Hepatocyte (in vitro differentiated cells): Measurements from ENCODE around the gene NTN4. TPM values are rescaled to one million over a fixed set of nuclear protein-coding genes. Genes with fewer than 3 reads are reported as not detected.
"Not testable (repeated sequence)": the region's sequence is repeated elsewhere in the genome, so short reads cannot be mapped to it uniquely, and the experiment has no call there.

ENCODE experiments used
- DNase-seq: peaks from one replicate; pipeline ENCODE4 v3.0.0-alpha.2; 2016; ENCODE audit warnings: low spot score
- H2AFZ ChIP-seq: fragments of 200-600 bp; sonication (generic); 2 replicates; pipeline ENCODE4 v1.6.0; 2016; ENCODE audit warnings: antibody characterized with exemption, mild to moderate bottlenecking
- H3K27ac ChIP-seq: fragments of 200-600 bp; sonication (generic); 2 replicates; pipeline ENCODE4 v1.5.1; 2016; ENCODE audit warnings: mild to moderate bottlenecking
- H3K27me3 ChIP-seq: fragments of 200-600 bp; sonication (generic); 2 replicates; pipeline ENCODE4 v1.6.1; 2016
- H3K36me3 ChIP-seq: fragments of 200-600 bp; sonication (generic); replicated peaks from 2 replicates; pipeline ENCODE4 v1.5.1; 2016; ENCODE audit warnings: low read depth; ENCODE audit not compliant: insufficient read depth
- H3K4me1 ChIP-seq: fragments of 200-600 bp; sonication (generic); 2 replicates; pipeline ENCODE4 v1.5.1; 2016; ENCODE audit warnings: mild to moderate bottlenecking, moderate library complexity; ENCODE audit not compliant: insufficient read depth
- H3K4me2 ChIP-seq: fragments of 200-600 bp; sonication (generic); 2 replicates; pipeline ENCODE4 v1.6.0; 2016
- H3K4me3 ChIP-seq: fragments of 200-600 bp; sonication (generic); 2 replicates; pipeline ENCODE4 v1.5.1; 2016; ENCODE audit warnings: mild to moderate bottlenecking
- H3K79me2 ChIP-seq: fragments of 200-600 bp; sonication (generic); 2 replicates; pipeline ENCODE4 v1.6.0; 2017; ENCODE audit warnings: mild to moderate bottlenecking
- H3K9me2 ChIP-seq: fragments of 200-600 bp; sonication (generic); replicated peaks from 2 replicates; pipeline ENCODE4 v1.6.0; 2017; ENCODE audit warnings: mild to moderate bottlenecking; ENCODE audit not compliant: insufficient read depth
- H3K9me3 ChIP-seq: fragments of 200-600 bp; sonication (generic); 2 replicates; pipeline ENCODE4 v1.5.1; 2016; ENCODE audit warnings: low read depth, mild to moderate bottlenecking
- H4K20me1 ChIP-seq: fragments of 200-600 bp; sonication (generic); 2 replicates; pipeline ENCODE4 v1.6.0; 2016; ENCODE audit warnings: mild to moderate bottlenecking; ENCODE audit not compliant: insufficient read depth, poor library complexity, severe bottlenecking
- CTCF ChIP-seq: fragments of 200-600 bp; sonication (generic); IDR thresholded peaks from 2 replicates; pipeline ENCODE4 v1.5.1; 2016; ENCODE audit warnings: antibody characterized with exemption, mild to moderate bottlenecking; ENCODE audit not compliant: poor library complexity
- EZH2 ChIP-seq: fragments of 200-600 bp; sonication (generic); IDR thresholded peaks from 2 replicates; pipeline ENCODE4 v1.6.1; 2016; ENCODE audit warnings: antibody characterized with exemption, mild to moderate bottlenecking, borderline replicate concordance
- EZH2phosphoT487 ChIP-seq: fragments of 200-600 bp; sonication (generic); IDR thresholded peaks from one replicate; pipeline ENCODE4 v1.6.1; 2018; ENCODE audit warnings: antibody characterized with exemption, mild to moderate bottlenecking, low read depth, moderate library complexity; ENCODE audit not compliant: unreplicated experiment, severe bottlenecking
- WGBS: methylation state at CpG from one replicate; pipeline ENCODE4 v1.1.6; 2016; ENCODE audit warnings: low lambda C conversion rate; ENCODE audit errors: missing lambda C conversion rate; 5-methylcytosine and 5-hydroxymethylcytosine counted together
- polyA plus RNA-seq: library from polyadenylated mRNA; unstranded; fragments of >200 nt; fragmentation: Nextera tagmentation; extraction: Ambion mirVana; gene quantifications from 2 replicates; pipeline ENCODE4 v1.2.1, GENCODE V29; 2016
- total RNA-seq: library from RNA; depleted of rRNA; stranded (reverse); fragments of >200 nt; gene quantifications from 2 replicates; pipeline ENCODE4 v1.2.3, GENCODE V29; 2014

NTN4 gene
- total and polyA plus RNA-seq, 2 experiments from 2014 or later = 20.2 to 37.0 TPM

DNA sequence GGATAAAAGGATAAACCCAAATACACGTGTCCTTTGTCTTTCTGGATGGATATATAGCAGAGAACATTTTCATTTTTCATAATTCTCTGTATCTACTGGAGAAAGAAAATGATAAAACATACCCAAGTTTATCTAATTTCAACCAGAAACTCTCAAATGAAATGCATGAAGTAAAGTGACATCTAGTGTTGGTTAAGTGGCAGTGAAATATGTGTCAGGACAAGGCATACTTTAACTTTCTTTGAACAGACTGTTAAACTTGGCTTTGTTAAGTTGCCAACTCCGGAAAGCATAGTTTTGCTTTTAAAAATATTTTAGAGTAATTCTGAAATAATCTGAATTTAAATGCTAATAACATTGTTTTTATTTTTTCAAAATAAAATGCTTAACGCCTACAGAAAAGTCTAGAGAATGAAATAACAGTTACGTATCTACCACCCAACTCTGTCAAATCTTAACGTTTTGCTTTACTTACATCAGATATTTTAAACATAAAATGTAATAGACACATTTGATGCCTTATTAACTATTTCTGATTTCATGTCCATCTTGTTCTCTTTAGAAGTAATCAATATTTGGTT lies 25.2 kb upstream of the NTN4 start:
- Histone ChIP-seq H3K9me2 (no peaks in the 10 kb centered on the region), H3K27ac (no peak overlapping the region), H3K9me3 (no peaks in the 10 kb centered on the region), H4K20me1 (no peaks in the 10 kb centered on the region), H2AFZ (no peak overlapping the region), H3K79me2 (no peaks in the 10 kb centered on the region), H3K4me2 (no peak overlapping the region), H3K4me3 (no peak overlapping the region), H3K4me1 (no peaks in the 10 kb centered on the region), H3K27me3 (no peaks in the 10 kb centered on the region), H3K36me3 (no peaks in the 10 kb centered on the region)
- TF ChIP-seq CTCF (peak; percentile 86), EZH2phosphoT487 (no peak), EZH2 (no peak)
- 64% methylated on average over 5 of the region's 5 CpGs for WGBS
- DNase-seq = peak; percentile 26

DNA sequence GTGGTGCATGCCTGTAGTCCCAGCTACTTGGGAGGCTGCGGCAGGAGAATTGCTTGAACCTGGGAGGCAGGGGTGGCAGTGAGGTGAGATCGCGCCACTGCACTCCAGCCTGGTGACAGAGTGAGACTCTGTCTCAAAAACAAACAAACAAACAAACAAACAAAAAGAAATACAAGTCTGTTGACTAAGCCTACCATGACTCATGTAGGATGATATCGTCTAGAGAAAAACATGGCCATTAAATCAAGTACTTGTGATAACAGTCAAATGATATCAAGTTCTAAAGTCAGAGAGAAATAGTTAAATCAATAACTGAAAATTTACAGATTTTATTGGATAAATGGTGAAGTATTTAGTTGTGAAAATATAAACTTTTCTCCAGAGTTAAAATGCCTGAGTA lies 21.6 kb upstream of the NTN4 start:
- H4K20me1 ChIP-seq, H3K4me3 ChIP-seq, DNase-seq, H3K27ac ChIP-seq, H3K27me3 ChIP-seq, H3K79me2 ChIP-seq, H3K4me1 ChIP-seq, H3K9me2 ChIP-seq, H3K4me2 ChIP-seq, H3K36me3 ChIP-seq, H2AFZ ChIP-seq, H3K9me3 ChIP-seq: not testable (repeated sequence)
- WGBS = 89% methylated on average over 4 of the region's 4 CpGs

DNA sequence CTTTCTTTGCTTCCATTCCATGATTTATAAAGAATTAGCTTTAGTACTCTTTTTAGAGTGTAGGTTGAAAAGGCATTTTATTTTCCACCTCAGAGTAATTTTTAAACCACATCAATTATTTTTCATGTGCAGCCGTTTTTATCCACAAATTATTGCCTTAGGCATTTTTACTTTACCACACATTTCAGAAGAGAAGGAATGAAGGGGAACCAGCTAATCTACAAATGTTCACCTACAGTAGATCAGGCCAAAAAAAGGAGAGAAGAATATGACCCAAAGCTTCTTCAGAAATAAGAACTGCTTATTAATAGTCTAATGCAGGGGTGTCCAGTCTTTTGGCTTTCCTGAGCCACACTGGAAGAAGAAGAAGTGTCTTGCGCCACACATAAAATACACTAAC lies 19.8 kb upstream of the NTN4 start:
- no peaks in the 10 kb centered on the region for H3K36me3 ChIP-seq
- WGBS = 84% methylated on average over 2 of the region's 2 CpGs
- H3K4me1 ChIP-seq = peaks cover 4% of the 10 kb centered on the region
- H3K4me3 ChIP-seq = no peak overlapping the region
- H3K79me2 ChIP-seq = no peaks in the 10 kb centered on the region
- TF ChIP-seq EZH2 (no peak), CTCF (no peak), EZH2phosphoT487 (no peak)
- no peak overlapping the region for H3K27ac ChIP-seq
- H3K27me3 ChIP-seq = no peaks in the 10 kb centered on the region
- no peak for DNase-seq
- no peak overlapping the region for H3K4me2 ChIP-seq
- no peaks in the 10 kb centered on the region for H3K9me2 ChIP-seq
- H3K9me3 ChIP-seq = no peaks in the 10 kb centered on the region
- H4K20me1 ChIP-seq = no peaks in the 10 kb centered on the region
- no peak overlapping the region for H2AFZ ChIP-seq

GRCh38 chr12:95809000-95809680 lies 18.6 kb upstream of the NTN4 start:
- H3K27ac ChIP-seq = no peak overlapping the region
- no peaks in the 10 kb centered on the region for H3K36me3 ChIP-seq
- no peaks in the 10 kb centered on the region for H3K27me3 ChIP-seq
- no peaks in the 10 kb centered on the region for H4K20me1 ChIP-seq
- no peak overlapping the region for H3K4me3 ChIP-seq
- no peaks in the 10 kb centered on the region for H3K9me3 ChIP-seq
- no peak overlapping the region for H2AFZ ChIP-seq
- H3K79me2 ChIP-seq = no peaks in the 10 kb centered on the region
- WGBS = 95% methylated on average over 7 of the region's 7 CpGs
- no peak for DNase-seq
- peaks cover 5% of the 10 kb centered on the region for H3K4me1 ChIP-seq
- H3K4me2 ChIP-seq = no peak overlapping the region
- H3K9me2 ChIP-seq = no peaks in the 10 kb centered on the region
- no peak for TF ChIP-seq EZH2phosphoT487
- no peak for TF ChIP-seq EZH2
- TF ChIP-seq CTCF = no peak
